Fibroblast of skin of back (primary cell): ENCODE data around the gene ACOXL.
"Not testable (repeated sequence)": the region's sequence is repeated elsewhere in the genome, so short reads cannot be mapped to it uniquely, and the experiment has no call there.

Experiments used
- DNase-seq: peaks from one replicate; pipeline ENCODE4 v3.0.0-alpha.2; 2013

ACOXL gene

DNA sequence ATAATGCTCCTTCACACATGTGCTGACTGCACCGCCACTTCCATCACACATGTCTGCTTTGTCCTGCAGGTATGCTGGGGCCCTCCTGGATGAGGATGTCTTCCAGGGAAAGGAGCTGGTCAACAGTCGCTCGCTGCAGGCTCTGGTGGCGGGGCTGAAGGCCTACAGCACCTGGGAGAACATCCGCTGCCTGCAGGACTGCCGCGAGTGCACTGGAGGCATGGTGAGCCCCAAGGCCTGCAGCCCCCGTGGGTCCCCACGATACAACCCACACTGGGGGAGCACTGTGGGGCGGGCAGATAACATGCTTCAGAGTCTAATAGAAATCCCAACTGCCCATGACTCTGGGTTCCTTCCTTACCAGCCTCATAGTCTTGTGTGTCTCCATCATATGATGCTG, 201.0 kb downstream of the ACOXL start:
- no peak for DNase-seq

DNA sequence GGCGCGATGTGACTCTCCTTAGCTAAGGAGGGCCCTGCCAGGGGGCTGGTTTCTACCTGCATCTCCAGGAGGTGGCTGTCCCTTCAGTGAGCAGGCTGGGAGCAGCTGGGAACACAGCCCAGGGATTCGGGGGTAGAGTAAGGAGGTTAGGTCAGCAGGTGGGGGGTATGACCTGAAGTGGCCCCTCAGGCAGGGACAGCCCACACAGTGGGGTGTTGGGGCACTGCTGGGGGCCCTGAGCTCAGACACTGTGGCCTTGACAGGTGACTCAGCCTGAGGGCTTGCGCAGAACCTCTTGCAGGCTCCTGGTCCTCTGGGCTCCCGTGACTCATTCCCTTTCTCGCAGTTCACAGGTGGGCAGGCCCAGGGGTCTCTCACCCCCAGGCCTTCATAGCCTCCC, 202.6 kb downstream of the ACOXL start:
- DNase-seq: no peak

DNA sequence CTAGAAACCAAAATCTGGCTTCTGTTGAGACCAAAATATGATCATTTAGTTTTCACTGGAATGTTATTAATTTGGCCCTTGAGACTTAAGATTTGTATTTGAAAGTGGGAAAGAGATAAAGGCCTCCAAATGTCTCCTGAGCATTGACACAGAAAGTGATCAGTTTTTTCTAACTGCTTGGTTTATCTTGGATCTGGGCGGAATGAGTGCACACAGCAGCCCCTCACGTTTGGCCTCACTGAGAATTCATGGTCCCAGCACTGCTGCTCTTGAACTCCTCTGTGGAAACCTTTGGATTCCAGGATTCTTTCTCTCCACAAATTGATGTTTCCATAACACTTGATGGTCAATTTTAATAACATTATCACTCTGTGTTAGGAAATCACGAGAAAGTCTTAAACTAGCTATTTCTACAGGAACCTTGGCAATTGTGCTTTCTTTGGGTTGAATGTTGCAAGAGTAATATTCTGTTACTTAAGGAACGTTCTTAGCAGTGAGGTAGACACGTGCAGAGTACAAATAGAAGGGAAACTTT, 208.1 kb downstream of the ACOXL start:
- no peak for DNase-seq

DNA sequence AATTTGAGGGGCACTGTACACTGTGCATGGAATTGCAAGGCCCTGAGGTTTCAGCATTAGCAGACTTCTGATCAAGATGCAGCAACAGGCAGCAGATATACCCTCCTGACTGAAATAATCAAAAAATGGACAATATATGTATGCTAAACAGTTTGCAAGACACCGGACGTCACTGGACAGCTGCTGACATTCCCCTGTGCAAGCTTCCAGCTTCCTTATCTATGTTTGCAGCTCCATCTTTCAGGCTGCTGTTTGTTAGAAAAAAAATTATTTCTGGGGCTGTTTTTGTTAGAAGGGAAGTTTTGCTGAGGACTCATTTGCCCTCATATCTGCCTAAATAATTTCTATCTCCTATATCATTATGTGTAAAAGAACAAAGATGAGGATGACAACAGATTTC, 208.9 kb downstream of the ACOXL start:
- DNase-seq: no peak

DNA sequence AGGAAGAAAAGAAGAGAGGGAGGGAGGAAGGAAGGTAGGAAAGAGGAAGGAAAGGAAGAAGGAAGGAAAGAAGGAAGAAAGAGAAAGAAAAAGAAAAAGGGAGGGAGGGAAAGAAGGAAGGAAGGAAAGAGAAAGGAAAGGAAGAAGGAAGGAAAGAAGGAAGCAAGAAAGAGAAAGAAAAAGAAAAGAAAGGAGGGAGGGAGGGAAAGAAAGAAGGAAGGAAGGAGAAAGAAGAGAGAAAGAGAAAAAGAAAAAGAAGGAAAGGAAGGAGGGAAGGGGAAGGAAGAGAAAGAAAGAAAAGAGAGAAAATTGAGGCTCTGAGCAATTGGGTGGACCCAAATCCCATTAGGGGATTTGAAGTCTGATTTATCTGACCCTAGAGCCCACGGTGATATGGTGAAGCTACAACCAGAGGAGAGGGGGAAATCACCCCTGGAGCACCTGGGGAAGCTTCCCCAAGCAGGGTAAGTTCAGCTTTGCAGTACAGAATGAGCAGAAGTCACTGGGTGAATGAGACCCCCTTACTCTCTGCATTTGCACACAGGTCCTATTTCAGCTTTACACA, 210.8 kb downstream of the ACOXL start:
- no peak for DNase-seq

DNA sequence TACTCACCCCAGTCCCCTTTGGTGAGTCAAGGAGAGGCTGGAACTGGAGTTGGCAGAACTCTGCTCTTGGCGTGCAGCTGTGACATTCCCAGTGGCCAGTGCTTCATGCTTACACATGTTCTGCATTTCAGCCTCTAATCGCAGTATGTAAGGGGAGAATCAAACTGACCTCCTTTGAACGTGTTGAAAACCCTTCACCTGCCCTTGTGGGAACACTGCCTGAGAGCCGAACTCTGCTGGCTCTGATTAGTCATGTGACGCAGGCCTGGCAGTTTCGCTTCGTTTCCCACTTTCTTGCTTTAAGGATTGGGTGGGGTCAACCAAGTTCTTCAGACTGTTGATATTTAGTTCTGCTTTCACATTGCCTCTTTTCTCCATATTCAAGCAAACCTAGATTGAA, 214.5 kb downstream of the ACOXL start:
- DNase-seq: no peak

DNA sequence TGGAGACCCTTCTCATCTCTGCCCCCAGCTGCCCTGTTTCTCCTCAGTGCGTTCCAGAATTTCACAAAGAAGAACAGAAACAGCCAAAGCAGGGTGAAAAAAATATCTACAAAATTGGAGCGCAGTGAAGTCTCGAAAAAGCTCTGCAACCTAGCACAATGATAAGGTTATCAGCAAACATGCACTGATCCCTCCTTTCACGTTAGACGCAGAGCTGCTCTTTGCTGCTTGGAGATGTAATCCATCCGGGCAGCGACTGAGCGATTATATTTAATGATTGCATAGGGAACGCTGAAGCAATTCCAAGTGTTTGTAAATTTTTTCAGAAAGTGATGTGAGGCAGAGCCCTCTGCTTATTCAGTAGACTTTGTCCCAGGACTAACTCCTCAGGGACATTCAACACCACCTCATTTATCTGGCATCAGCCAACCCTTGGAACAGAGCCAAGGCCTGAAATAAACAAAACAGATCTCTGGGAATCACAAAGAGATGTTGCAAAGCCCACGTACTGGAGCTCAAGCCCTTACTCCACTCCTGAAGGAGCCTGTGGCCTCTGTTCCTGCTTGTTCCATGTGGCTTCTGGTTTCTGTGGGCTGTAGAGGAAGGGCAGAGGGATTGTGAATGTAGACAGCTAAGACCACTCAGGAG, 215.8 kb downstream of the ACOXL start:
- DNase-seq: no peak

DNA sequence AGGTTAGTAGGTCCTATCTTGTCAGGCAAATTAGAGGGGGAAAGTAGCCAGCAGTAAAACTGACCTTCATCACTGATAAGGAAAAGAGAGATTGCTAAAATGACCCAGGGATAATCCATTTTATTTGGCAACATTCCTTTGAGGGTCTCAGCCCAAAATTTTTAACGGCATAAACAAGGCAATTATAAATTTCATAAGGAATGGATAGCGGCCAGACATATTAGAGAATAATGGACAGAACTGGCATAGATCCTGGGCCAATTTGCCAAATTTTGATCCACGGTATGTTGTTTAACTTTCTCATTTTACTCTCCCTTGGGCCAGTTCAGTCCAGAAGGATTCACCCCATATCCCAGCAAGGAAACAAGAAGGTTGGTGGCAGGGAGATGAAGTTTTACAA, 217.9 kb downstream of the ACOXL start:
- DNase-seq: no peak

DNA sequence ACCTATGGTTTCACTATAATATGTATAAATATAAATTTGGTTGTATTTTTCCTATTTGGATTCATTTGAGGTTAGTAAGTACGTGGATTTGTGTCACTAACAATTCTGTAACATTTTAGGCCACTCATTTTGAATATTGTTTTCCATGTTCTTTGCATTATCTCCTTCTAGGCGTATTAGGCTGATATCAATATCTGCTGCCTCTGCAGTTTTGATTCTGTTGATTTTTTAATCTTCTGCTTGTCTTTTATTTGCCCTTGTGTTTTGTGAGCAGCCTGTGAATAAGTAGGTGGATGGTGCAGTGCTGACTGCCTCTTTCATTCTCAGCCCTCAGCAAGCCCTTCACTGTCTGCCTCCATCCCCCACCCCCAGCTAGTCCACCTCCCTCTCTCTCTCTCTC, 222.7 kb downstream of the ACOXL start:
- no peak for DNase-seq

DNA sequence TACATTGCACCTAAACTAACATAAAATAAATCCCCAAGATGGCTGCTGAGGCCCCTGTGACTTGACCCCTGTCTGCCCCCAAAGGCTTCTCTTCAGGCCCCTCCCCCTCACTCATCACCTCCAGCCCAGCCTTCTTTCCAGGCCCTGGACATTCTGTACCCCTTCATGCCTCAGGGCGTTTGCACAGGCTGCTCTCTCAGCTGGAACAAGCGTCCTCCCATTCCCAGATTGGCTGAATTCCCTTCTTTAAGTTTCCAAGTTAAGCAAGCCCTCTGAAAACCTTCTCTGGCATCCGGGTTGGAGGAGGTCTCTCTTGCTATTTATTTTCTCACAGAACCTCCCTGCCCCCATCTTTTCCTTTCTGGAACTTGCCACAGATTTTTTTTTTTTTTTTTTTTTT, 223.2 kb downstream of the ACOXL start:
- DNase-seq: no peak

DNA sequence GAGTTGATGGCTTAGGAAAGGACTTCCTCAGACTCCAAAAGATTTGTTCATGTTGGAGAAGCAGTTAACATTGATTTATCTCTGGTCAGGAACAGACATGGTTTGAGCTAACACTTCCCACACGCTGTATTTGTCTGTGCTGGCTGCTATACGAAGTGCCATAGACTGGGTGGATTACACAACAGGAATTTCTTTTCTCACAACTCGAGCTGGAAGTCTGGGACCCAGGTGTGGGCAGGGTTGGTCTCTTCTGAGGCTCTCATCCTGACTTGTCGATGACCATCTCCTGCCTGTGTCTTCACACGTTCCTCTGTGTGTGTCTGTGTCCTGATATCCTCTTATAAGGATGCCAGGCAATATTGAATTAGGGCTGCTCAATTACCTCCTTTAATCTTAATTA, 224.9 kb downstream of the ACOXL start:
- no peak for DNase-seq

DNA sequence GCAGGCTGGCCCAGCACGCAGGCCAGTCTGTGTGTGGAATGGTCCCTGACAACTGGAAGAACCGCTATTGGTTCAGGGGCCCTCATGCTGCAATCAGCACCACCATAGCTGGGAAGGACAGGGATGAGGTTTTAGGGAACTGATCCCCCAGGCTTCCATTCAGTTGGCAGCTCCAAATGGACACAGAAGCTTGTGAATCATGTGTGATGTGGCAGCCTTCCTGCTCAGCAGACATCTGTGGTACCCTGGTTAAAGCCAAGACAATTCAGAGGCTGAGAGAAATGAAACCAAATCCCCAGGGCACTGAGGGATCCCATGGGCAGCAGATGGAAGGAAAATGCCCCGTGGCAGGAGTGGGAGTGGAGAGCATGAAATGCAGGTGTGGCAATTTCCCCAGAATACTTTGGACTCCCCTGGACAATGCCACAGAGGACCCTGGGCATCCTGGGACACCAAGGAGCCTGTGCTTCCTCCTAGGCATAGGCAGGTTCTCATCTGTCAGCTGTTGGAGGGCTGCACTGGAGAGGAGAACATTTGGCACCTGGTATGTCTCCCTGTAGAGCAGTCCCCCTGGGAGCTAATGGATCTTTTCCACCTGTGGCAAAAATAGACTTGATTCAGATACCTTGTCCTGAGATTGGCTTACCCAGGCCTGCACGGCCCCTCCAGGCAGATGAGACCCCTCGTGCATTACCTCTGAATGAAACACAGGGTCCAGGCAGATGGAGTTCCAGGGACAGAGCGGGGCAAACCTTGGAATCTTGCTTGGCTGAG, 226.2 kb downstream of the ACOXL start:
- no peak for DNase-seq

DNA sequence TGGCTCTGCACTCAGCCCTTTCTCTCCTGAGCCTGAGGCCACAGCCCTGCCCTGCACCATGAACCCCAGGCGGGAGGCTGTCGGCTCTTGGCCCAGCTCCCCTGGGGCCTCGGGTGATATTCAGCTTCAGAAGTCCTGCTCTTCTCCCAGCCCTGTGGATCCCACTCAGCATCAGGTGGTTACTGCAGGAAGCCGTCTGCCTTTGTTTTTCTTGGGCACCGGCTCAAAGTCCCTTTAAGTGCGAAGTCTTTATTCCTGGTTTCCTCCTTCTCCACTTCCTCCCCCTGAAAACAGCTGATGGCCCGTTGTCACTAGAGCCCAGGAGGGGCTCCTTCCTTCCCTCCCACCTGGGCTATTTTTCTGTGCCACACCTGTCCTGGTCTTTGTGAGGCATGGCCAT, 226.8 kb downstream of the ACOXL start:
- no peak for DNase-seq

DNA sequence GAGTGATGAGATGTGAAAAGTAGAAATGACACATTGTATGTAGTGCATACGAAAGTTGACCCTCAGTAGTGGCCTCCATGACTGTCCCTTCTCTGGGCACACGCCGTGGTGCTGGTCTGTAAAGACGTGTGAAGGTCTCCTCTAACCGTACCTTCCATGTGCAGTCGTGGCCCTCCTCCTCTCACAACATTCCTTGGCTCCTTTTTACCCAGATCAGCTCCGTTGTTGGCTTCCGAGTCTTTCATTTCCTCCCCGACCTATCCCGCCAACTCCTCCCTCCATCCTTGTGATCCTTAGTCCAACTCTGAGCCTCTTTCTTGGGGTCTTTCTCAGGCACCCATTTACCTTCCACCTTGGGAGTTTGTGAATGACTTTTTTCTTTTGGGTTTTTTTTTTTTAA, 227.9 kb downstream of the ACOXL start:
- DNase-seq: no peak

DNA sequence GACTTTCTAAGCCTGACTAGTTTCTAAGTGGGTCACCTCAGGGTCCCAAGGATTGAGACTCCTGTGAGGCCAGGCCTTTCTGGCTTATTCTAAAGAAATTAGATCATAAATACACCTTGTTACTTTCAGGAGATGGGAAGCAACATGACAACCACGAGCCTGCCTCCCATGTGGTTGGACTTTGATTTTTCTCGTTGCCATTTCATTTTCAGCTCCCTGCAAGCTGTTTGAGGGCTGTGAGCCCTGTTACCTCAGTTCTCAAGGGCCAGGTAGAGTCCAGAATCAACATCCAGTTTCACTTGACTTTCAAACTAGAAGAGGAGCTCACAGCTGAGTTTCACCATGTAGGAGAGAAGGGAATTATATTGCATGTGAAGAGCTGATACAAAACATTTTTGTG, 228.6 kb downstream of the ACOXL start:
- no peak for DNase-seq

DNA sequence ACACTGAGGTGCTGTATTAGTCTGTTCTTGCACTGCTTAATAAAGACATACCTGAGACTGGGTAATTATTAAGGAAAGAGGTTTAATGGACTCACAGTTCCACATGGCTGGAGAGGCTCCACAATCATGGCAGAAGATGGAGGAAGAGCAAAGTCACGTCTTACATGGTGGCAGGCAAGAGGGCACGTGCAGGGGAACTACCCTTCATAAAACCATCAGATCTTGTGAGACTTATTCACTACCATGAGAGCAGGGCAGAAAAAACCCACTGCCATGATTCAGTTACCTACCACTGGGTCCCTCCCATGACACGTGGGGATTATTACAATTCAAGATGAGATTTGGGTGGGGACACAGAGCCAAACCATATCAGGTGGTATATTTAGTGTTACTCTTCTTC, 229.3 kb downstream of the ACOXL start:
- not testable (repeated sequence) for DNase-seq

DNA sequence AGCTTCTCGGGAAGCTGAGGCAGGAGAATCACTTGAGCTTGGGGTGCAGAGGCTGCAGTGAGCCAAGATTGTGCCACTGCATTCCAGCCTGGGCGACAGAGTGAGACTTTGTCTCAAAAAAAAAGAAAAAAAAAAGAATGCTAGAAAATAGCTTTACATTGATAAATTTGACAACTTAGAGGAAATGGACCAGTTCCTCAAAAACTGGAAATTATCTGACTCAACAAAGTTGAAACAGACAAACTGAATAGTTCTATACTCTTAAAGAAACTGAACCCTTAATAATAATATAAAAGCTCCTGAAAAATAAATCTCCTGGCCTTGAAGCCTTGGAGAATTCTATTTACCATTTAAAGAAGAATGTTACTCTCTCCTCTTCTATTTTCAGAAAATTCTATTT, 237.3 kb downstream of the ACOXL start:
- DNase-seq: no peak

DNA sequence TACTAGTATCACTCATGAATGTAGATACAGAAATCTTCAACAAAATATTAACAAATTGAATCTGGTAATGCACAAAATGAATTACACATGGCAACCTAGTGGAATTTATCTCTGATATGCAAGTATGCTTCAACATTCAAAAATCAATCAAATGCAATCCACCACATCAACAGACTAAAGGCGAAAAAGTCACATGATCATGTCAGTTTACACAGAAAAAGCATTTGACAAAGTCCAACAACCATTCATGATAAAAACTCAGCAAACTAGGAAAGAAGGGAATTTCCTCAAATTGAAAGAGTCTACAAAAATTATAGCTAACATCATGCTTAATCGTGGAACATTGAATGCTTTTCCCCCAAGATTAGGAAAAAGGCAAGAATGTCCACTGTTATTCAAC, 237.8 kb downstream of the ACOXL start:
- DNase-seq: no peak

DNA sequence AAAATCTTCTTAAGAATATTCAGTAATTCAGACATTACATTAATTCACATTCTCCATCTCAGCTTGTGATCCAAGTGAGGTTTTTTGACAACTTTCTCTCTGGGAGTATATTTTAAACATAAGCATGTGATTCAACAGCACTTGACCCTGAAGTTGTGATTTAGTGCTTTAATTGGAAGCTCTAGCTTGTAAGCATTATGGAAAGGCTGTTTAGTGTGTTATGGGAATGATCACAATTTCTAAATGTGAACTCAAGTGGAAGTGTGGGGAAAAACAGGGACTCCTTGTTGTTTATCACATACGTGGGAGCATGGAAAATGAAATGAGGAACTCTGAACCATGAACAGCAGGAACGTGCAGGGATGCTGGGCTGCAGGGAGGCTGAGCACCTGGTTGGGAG, 239.4 kb downstream of the ACOXL start:
- DNase-seq: no peak

DNA sequence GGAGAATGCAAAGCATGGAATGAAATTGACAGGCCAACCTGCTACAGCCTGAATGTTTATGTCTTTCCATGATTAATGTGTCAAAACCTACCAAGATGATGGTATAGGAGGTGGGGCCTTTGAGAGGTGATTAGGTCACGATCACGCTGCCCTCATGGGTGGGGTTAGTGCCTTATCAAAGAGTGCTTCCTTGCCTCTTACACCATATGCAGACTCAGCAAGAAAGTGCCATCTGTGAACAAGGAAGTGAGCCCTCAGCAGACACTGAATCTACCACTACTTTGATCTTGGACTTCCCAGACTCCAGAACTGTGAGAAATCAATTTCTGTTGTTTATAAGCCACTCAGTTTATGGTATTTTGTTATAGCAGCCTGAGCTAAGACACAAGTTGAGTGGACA, 240.9 kb downstream of the ACOXL start:
- no peak for DNase-seq

DNA sequence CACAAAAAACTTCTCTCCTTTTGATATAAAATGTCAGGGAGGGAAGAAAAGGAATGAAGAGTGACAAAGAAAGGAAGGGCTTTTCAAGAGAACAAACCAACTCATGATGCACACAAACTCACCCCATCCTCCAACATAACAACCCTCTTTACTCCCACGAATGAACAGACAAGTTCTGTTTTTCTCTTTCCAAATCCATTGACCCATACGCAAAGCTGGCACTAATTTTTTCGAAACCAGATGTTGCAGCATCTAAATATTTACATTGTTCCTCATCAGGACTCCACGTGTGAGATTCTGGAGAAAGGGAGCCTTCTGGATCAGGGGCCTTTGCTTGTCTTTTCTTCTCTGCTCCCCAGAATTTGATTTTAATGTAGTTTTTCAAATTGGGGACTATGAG, 245.0 kb downstream of the ACOXL start:
- DNase-seq: no peak

DNA sequence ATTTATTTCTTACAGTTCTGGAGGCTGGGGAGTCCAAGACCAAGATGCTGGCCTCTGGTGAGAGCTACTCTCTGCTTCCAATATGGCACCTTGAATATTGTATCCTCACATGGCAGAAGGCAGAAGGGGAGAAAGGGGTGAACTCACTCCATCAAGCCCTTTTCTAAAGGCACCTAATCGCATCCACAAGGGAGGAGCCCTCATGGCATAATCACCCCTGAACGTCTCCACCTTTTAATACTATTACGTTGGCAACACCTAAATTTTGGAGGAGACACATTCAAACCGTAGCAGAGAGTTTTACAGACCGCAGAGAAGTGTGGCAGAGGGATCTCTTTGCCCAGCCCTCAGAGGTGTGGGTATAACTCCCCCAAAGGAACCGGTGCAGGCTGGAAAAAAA, 245.8 kb downstream of the ACOXL start:
- no peak for DNase-seq

DNA sequence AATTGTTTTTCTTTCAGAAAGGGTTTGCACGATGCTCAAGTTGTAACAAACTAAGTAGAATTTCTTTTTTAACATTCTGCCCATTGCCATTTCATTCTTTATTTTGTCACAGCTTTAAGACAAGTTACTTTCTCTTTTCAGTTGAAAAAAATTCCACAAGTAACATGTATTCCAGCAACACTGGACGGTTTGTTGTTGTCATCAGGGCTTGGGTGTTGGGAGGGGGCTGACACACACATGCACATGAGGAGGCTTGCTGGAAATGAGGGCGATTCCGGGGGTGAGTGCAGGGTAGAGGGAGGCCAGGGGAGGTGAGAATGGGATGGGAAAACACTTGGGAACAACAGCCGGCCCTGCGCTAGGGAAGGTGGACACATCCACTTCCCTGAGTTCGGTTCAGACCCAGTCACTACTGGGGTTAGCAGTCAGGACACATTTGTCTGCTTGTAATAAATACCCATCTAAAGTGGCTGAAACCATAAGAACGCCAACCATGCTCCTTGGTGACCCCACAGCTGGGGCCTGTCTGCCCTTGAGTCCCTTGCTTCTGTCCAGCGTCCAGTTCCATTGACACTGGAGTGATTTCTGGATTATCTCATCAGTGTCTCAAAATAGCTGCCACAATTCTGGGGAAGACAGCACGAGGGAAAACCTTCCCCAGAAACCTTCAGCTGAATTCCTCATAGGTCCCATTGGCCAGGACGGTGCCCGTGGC, 246.5 kb downstream of the ACOXL start:
- DNase-seq: no peak
